Suprapubic skin (tissue), 4 donors: ENCODE results near the gene POLR2A. TPM values are rescaled to one million over a fixed set of nuclear protein-coding genes. Genes with fewer than 3 reads are reported as not detected.

Source experiments
- DNase-seq, 2 donors: peaks; one replicate each; pipeline ENCODE4 v3.0.0-alpha.2; 2019; ENCODE audit warnings: low spot score in 2 of 2
- H3K27ac ChIP-seq: fragments of 200-600 bp; sonication (generic); one replicate; pipeline ENCODE4 v1.5.1; 2019
- H3K27me3 ChIP-seq: fragments of 200-600 bp; sonication (generic); one replicate; pipeline ENCODE4 v1.5.1; 2019
- H3K36me3 ChIP-seq: fragments of 200-600 bp; sonication (generic); one replicate; pipeline ENCODE4 v1.5.1; 2019
- H3K4me1 ChIP-seq: fragments of 200-600 bp; sonication (generic); one replicate; pipeline ENCODE4 v1.5.1; 2019
- H3K4me3 ChIP-seq: fragments of 200-600 bp; sonication (generic); one replicate; pipeline ENCODE4 v1.5.1; 2019; ENCODE audit warnings: mild to moderate bottlenecking
- H3K9me3 ChIP-seq: fragments of 200-600 bp; sonication (generic); one replicate; pipeline ENCODE4 v1.5.1; 2019
- CTCF ChIP-seq, 2 donors: fragments of 200-600 bp in 1 of 2; fragments of 450-650 bp in 1 of 2; sonication (generic) in 1 of 2; IDR thresholded peaks; one replicate each; pipeline ENCODE4 v1.5.1; 2016 to 2019; ENCODE audit warnings: antibody characterized with exemption in 2 of 2, mild to moderate bottlenecking in 1 of 2, moderate library complexity in 1 of 2
- EP300 ChIP-seq: sonication (generic); formaldehyde crosslinking; IDR thresholded peaks from one replicate; pipeline ENCODE4 v1.6.1; 2017; ENCODE audit warnings: antibody characterized with exemption
- POLR2A ChIP-seq, 2 donors: fragments of 450-650 bp; IDR thresholded peaks; one replicate each; pipeline ENCODE4 v1.6.1; 2017; ENCODE audit warnings: antibody characterized with exemption in 2 of 2, mild to moderate bottlenecking in 2 of 2, moderate library complexity in 2 of 2
- POLR2AphosphoS5 ChIP-seq, 3 donors: sonication (generic); formaldehyde crosslinking; IDR thresholded peaks; one replicate each; pipeline ENCODE4 v1.6.1; 2017; ENCODE audit warnings: antibody characterized with exemption in 3 of 3
- WGBS: methylation state at CpG from one replicate; pipeline ENCODE4 v1.1.5; 2018; 5-methylcytosine and 5-hydroxymethylcytosine counted together
- total RNA-seq, 4 donors: library from RNA; depleted of rRNA; stranded (reverse); fragments of >200 nt; gene quantifications; one replicate each; pipeline ENCODE4 v1.1.0, GENCODE V29; 2016

The POLR2A gene
- total RNA-seq, 4 donors from 2014 or later, result 104 to 194 (median 140) TPM

- Histone ChIP-seq H3K27me3 (no peaks in the 10 kb centered on the region), H3K4me1 (peaks cover 14% of the 10 kb centered on the region), H3K36me3 (peaks cover 33% of the 10 kb centered on the region), H3K9me3 (no peaks in the 10 kb centered on the region), H3K27ac (no peak overlapping the region), H3K4me3 (no peak overlapping the region)
- DNase-seq, result no peak
- WGBS, result 88% methylated on average over 3 of the region's 3 CpGs
- TF ChIP-seq EP300 (no peak), POLR2A (IDR thresholded peaks at IDR 0.05) (no peak), POLR2AphosphoS5 (IDR thresholded peaks at IDR 0.05) (no peak), CTCF (IDR thresholded peaks at IDR 0.05) (no peak)
Measured at GRCh38 chr17:7493941-7494340, 9.8 kb downstream of the POLR2A start.

GRCh38 chr17:7495906-7496434 is 11.8 kb downstream of the POLR2A start:
- no peak for TF ChIP-seq POLR2AphosphoS5 (IDR thresholded peaks at IDR 0.05)
- TF ChIP-seq CTCF (IDR thresholded peaks at IDR 0.05), result no peak
- no peak for TF ChIP-seq POLR2A (IDR thresholded peaks at IDR 0.05)
- Histone ChIP-seq H3K27me3 (no peaks in the 10 kb centered on the region), H3K4me3 (no peak overlapping the region), H3K27ac (no peak overlapping the region), H3K9me3 (no peaks in the 10 kb centered on the region), H3K4me1 (no peaks in the 10 kb centered on the region), H3K36me3 (peaks cover 53% of the 10 kb centered on the region)
- DNase-seq, result peak in 1 of 2 donors; percentile 59
- 91% methylated on average over 12 of the region's 12 CpGs for WGBS

GRCh38 chr17:7496470-7497183 is 12.5 kb downstream of the POLR2A start:
- Histone ChIP-seq H3K4me3 (no peak overlapping the region), H3K36me3 (peaks cover 60% of the 10 kb centered on the region), H3K9me3 (no peaks in the 10 kb centered on the region), H3K27me3 (no peaks in the 10 kb centered on the region), H3K4me1 (no peaks in the 10 kb centered on the region), H3K27ac (no peak overlapping the region)
- no peak for DNase-seq
- TF ChIP-seq EP300 (no peak), CTCF (IDR thresholded peaks at IDR 0.05) (no peak), POLR2A (IDR thresholded peaks at IDR 0.05) (no peak), POLR2AphosphoS5 (IDR thresholded peaks at IDR 0.05) (no peak)
- WGBS, result 83% methylated on average over 16 of the region's 20 CpGs

GRCh38 chr17:7497228-7497627 is 13.1 kb downstream of the POLR2A start:
- H3K36me3 ChIP-seq, result peaks cover 66% of the 10 kb centered on the region
- H3K9me3 ChIP-seq, result no peaks in the 10 kb centered on the region
- H3K27me3 ChIP-seq, result no peaks in the 10 kb centered on the region
- no peak overlapping the region for H3K27ac ChIP-seq
- no peaks in the 10 kb centered on the region for H3K4me1 ChIP-seq
- H3K4me3 ChIP-seq, result no peak overlapping the region
- TF ChIP-seq POLR2A (IDR thresholded peaks at IDR 0.05), result no peak
- no peak for TF ChIP-seq POLR2AphosphoS5 (IDR thresholded peaks at IDR 0.05)
- no peak for TF ChIP-seq EP300
- no peak for TF ChIP-seq CTCF (IDR thresholded peaks at IDR 0.05)
- peak in 1 of 2 donors; percentile 58 for DNase-seq
- 77% methylated on average over 6 of the region's 10 CpGs for WGBS

GRCh38 chr17:7497636-7498035 is 13.5 kb downstream of the POLR2A start:
- no peak overlapping the region for H3K27ac ChIP-seq

More at GRCh38 chr17:7497636-7498035, 13.5 kb downstream of the POLR2A start:
- WGBS, result 98% methylated on average over 11 of the region's 14 CpGs
- no peak overlapping the region for H3K4me3 ChIP-seq
- no peak for DNase-seq
- TF ChIP-seq CTCF (IDR thresholded peaks at IDR 0.05) (no peak), EP300 (no peak), POLR2A (IDR thresholded peaks at IDR 0.05) (no peak), POLR2AphosphoS5 (IDR thresholded peaks at IDR 0.05) (no peak)
- peaks cover 70% of the 10 kb centered on the region for H3K36me3 ChIP-seq
- no peaks in the 10 kb centered on the region for H3K27me3 ChIP-seq
- no peaks in the 10 kb centered on the region for H3K4me1 ChIP-seq
- no peaks in the 10 kb centered on the region for H3K9me3 ChIP-seq
